T-helper 9 cell (primary cell): ENCODE measurements around the gene HOXA5.

Experiments used
- DNase-seq: peaks from one replicate; pipeline ENCODE4 v3.0.0-alpha.2; 2020

Gene HOXA5

GRCh38 chr7:27091941-27092818 is 51.3 kb downstream of the HOXA5 start:
- no peak for DNase-seq

DNA sequence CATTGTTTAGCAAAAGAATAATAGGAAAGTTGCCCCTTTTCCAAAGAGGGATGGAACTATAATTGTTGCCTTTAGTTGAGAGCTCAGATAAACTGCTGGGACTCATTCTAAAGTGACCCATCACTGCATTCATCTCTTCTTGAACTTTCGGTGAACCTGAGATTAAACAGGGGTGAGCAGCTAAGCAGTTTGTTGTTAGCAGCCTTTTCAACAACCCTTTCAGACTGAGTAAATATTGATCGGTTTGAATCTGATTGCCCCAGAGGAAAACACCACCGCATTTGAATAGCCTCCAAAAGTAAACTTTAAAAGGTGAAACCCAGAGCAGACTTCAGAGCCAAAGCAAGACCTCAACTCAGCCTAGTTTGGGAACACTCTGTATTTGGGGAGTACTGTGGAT is 52.4 kb downstream of the HOXA5 start:
- DNase-seq, result no peak
